ENCODE measurements around the gene EHMT1. TPM values are rescaled to one million over a fixed set of nuclear protein-coding genes. Genes with fewer than 3 reads are reported as not detected.
A peak's percentile ranks its signal among the peaks of the same experiment; 100 is the strongest.

The EHMT1 gene
- total and polyA plus RNA-seq, 2 experiments from 2014 or later, result 162 to 177 TPM

GRCh38 chr9:137709411-137710101 is 90.8 kb downstream of the EHMT1 start:
- Mint-ChIP-seq H3K9me3 (no peaks in the 10 kb centered on the region; the same call in 2 of the 3 replicates), H3K27ac (peak overlapping the region; percentile 44), H3K4me3 (no peak overlapping the region), H3K4me1 (peaks cover 39% of the 10 kb centered on the region), H3K36me3 (ENCODE audit: low read depth) (peaks cover 27% of the 10 kb centered on the region), H3K27me3 (ENCODE audit: insufficient read depth, low read depth, poor library complexity) (peaks cover 14% of the 10 kb centered on the region)
- Histone ChIP-seq H3K9me2 (ENCODE audit: insufficient read depth) (no peaks in the 10 kb centered on the region), H3K4me2 (no peak overlapping the region), H3K36me3 (ENCODE audit: insufficient read depth) (peaks cover 7% of the 10 kb centered on the region; the same call in 1 of the 2 replicates), H3F3A (replicated peaks; ENCODE audit: low read depth) (0 out of 2 replicates have a peak, but pooled peaks cover 4% of the 10 kb centered on the region), H4K20me1 (replicated peaks; ENCODE audit: insufficient read depth) (peaks cover 57% of the 10 kb centered on the region), H3K4me3 (no peak overlapping the region), H3K27me3 (ENCODE audit: insufficient read depth) (no peaks in the 10 kb centered on the region), H3K4me1 (ENCODE audit: insufficient read depth) (peaks cover 31% of the 10 kb centered on the region), H3K27ac (ENCODE audit: low read depth) (peak overlapping the region; percentile 4; the same call in 1 of the 2 replicates), H2AFZ (no peak overlapping the region), H3K79me2 (replicated peaks; ENCODE audit: insufficient read depth) (peaks cover 93% of the 10 kb centered on the region)
- TF ChIP-seq JUNB (IDR thresholded peaks at IDR 0.05; ENCODE audit: unreplicated experiment), result no peak
- no peak for TF ChIP-seq POLR2AphosphoS5 (IDR thresholded peaks at IDR 0.05; ENCODE audit: low read depth)
- TF ChIP-seq, protein P1, sequence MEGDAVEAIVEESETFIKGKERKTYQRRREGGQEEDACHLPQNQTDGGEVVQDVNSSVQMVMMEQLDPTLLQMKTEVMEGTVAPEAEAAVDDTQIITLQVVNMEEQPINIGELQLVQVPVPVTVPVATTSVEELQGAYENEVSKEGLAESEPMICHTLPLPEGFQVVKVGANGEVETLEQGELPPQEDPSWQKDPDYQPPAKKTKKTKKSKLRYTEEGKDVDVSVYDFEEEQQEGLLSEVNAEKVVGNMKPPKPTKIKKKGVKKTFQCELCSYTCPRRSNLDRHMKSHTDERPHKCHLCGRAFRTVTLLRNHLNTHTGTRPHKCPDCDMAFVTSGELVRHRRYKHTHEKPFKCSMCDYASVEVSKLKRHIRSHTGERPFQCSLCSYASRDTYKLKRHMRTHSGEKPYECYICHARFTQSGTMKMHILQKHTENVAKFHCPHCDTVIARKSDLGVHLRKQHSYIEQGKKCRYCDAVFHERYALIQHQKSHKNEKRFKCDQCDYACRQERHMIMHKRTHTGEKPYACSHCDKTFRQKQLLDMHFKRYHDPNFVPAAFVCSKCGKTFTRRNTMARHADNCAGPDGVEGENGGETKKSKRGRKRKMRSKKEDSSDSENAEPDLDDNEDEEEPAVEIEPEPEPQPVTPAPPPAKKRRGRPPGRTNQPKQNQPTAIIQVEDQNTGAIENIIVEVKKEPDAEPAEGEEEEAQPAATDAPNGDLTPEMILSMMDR (conservative IDR thresholded peaks at IDR 0.05; ENCODE audit: low read depth in 2 of 2), result peak in 1 of 2 experiments; percentile 20; a peak in 1 of 4 replicates
- no peak for TF ChIP-seq ZNF462 (CRISPR knock-in tag; IDR thresholded peaks at IDR 0.05)
- no peak for TF ChIP-seq ZNF114 (CRISPR knock-in tag; IDR thresholded peaks at IDR 0.05)
- no peak for ATAC-seq
- DNase-seq (ENCODE audit: low spot score), result no peak
